Effector CD4-positive, alpha-beta T cell (primary cell): ENCODE results near the gene TPD52L1.

Experiments used
- DNase-seq: peaks from one replicate; pipeline ENCODE4 v3.0.0-alpha.2; 2020

The TPD52L1 gene

DNA sequence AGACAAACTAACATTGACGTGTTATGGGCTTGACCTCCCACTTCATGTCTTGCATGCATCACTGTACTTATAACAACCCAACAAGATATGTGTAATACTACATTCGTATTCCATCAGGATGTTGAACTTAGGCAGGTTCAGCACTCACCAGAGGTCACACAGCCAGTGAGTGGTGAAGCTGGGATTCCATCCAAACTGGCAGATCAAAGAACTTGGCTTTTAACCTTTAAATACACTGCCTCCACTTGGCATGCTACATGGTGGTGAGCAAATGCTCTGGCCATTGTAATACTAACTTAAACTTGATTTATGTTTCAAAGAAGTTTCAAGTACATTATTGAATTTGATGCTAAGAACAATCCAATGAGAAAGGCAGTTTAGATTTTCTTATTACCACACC is 158.9 kb downstream of the TPD52L1 start:
- no peak for DNase-seq

DNA sequence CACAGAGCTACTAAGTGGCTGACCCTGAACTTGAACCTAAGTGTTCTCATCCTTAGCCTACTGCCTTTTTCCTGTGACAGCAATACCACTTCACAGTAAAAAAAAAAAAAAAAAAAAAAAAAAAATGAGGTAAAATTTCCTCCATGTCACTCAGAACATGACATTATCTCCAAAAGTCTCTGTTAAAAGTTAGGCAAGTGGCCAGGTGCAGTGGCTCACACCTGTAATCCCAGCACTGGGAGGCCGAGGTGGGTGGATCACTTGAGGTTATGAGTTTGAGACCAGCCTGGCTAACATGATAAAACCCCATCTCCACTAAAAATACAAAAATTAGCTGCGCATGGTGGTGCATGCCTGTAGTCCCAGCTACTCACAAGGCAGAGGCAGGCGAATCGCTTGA is 159.4 kb downstream of the TPD52L1 start:
- no peak for DNase-seq
